Tibial artery (tissue), 4 donors: ENCODE results near the gene FAM120B.

Experiments used
- DNase-seq, 2 donors: peaks; one replicate each; pipeline ENCODE4 v3.0.0-alpha.2; 2019
- H3K27ac ChIP-seq, 2 donors: fragments of 200-600 bp; sonication (generic) in 1 of 2; 1 replicate in 1 of 2; 2 replicates in 1 of 2; pipeline ENCODE4 v1.5.1; 2018 to 2019; ENCODE audit warnings: mild to moderate bottlenecking in 1 of 2
- H3K27me3 ChIP-seq, 2 donors: fragments of 200-600 bp; sonication (generic) in 1 of 2; one replicate each; pipeline versions ENCODE4 v1.5.1 to v1.6.0; 2016 to 2019
- H3K36me3 ChIP-seq, 3 donors: fragments of 200-600 bp; sonication (generic) in 2 of 3; one replicate each; pipeline ENCODE4 v1.5.1; 2016 to 2019; ENCODE audit warnings: mild to moderate bottlenecking in 2 of 3
- H3K4me1 ChIP-seq, 4 donors: fragments of 200-600 bp; sonication (generic) in 2 of 4; 1 replicate in 3 of 4; 2 replicates in 1 of 4; pipeline ENCODE4 v1.5.1; 2016 to 2019
- H3K4me3 ChIP-seq, 2 donors: fragments of 200-600 bp; sonication (generic) in 1 of 2; 1 replicate in 1 of 2; 2 replicates in 1 of 2; pipeline ENCODE4 v1.5.1; 2018 to 2019; ENCODE audit warnings: mild to moderate bottlenecking in 2 of 2
- H3K9me3 ChIP-seq, 3 donors: fragments of 200-600 bp; sonication (generic) in 1 of 3; one replicate each; pipeline ENCODE4 v1.5.1; 2016 to 2019
- CTCF ChIP-seq, 2 experiments: fragments of 200-600 bp in 1 of 2; fragments of 450-650 bp in 1 of 2; IDR thresholded peaks; one replicate each; pipeline ENCODE4 v1.5.1; 2017 to 2019; ENCODE audit warnings: antibody characterized with exemption in 2 of 2, mild to moderate bottlenecking in 1 of 2, moderate library complexity in 1 of 2
- intact Hi-C: fragments of 100-400 bp; cut with DNase I; formaldehyde crosslinking; loops from one replicate; pipeline ENCODE4 v1.15.0; 2023; ENCODE audit warnings: low total_unique reads

Gene FAM120B

GRCh38 chr6:170447561-170447930 lies 141.0 kb downstream of the FAM120B start:
- H3K27me3 ChIP-seq, result no peaks in the 10 kb centered on the region
- no peaks in the 10 kb centered on the region for H3K9me3 ChIP-seq
- H3K36me3 ChIP-seq, result no peaks in the 10 kb centered on the region
- H3K4me3 ChIP-seq, result no peak overlapping the region
- intact Hi-C loops, result no loop called here
- no peaks in the 10 kb centered on the region for H3K4me1 ChIP-seq
- no peak for DNase-seq
- H3K27ac ChIP-seq, result no peak overlapping the region
- TF ChIP-seq CTCF (IDR thresholded peaks at IDR 0.05), result no peak

- Histone ChIP-seq H3K4me3 (no peak overlapping the region), H3K4me1 (no peaks in the 10 kb centered on the region), H3K9me3 (no peaks in the 10 kb centered on the region), H3K27me3 (no peaks in the 10 kb centered on the region), H3K36me3 (no peaks in the 10 kb centered on the region), H3K27ac (no peak overlapping the region)
- DNase-seq, result no peak
- intact Hi-C loops, result no loop called here
- no peak for TF ChIP-seq CTCF (IDR thresholded peaks at IDR 0.05)
Measured at GRCh38 chr6:170448317-170448716, 141.8 kb downstream of the FAM120B start.

GRCh38 chr6:170448751-170449630 lies 142.4 kb downstream of the FAM120B start:
- intact Hi-C loops, result no loop called here
- Histone ChIP-seq H3K9me3 (no peaks in the 10 kb centered on the region), H3K4me3 (no peak overlapping the region), H3K36me3 (no peaks in the 10 kb centered on the region), H3K4me1 (no peaks in the 10 kb centered on the region), H3K27ac (no peak overlapping the region), H3K27me3 (no peaks in the 10 kb centered on the region)
- TF ChIP-seq CTCF (IDR thresholded peaks at IDR 0.05), result no peak
- no peak for DNase-seq

- Histone ChIP-seq H3K36me3 (no peaks in the 10 kb centered on the region), H3K27ac (no peak overlapping the region), H3K27me3 (no peaks in the 10 kb centered on the region), H3K4me3 (no peak overlapping the region), H3K9me3 (no peaks in the 10 kb centered on the region), H3K4me1 (no peaks in the 10 kb centered on the region)
- no peak for DNase-seq
- intact Hi-C loops, result no loop called here
- TF ChIP-seq CTCF (IDR thresholded peaks at IDR 0.05), result no peak
Measured at GRCh38 chr6:170449835-170450753, 143.5 kb downstream of the FAM120B start.

GRCh38 chr6:170450916-170451761 lies 144.6 kb downstream of the FAM120B start:
- TF ChIP-seq CTCF (IDR thresholded peaks at IDR 0.05), result no peak
- Histone ChIP-seq H3K9me3 (no peaks in the 10 kb centered on the region), H3K27me3 (no peaks in the 10 kb centered on the region), H3K27ac (no peak overlapping the region), H3K36me3 (no peaks in the 10 kb centered on the region), H3K4me3 (no peak overlapping the region), H3K4me1 (no peaks in the 10 kb centered on the region)
- DNase-seq, result no peak
- intact Hi-C loops, result no loop called here
